Fibroblast of lung (primary cell): ENCODE data around the gene B4GALT6. TPM values are rescaled to one million over a fixed set of nuclear protein-coding genes. Genes with fewer than 3 reads are reported as not detected.

ENCODE experiments used
- DNase-seq, 2 donors: peaks; one replicate each; pipeline versions ENCODE4 v3.0.0 to v3.0.0-alpha.2; 2010; ENCODE audit warnings: low read depth in 2 of 2
- H2AFZ ChIP-seq: 2 replicates; pipeline ENCODE4 v1.5.1; 2012; ENCODE audit warnings: low read length, control low read depth, inconsistent platforms
- H3K27ac ChIP-seq: 2 replicates; pipeline ENCODE4 v1.5.1; 2011; ENCODE audit warnings: low read length, control low read depth; ENCODE audit not compliant: insufficient read depth
- H3K27me3 ChIP-seq: 2 replicates; pipeline ENCODE4 v1.5.1; 2011; ENCODE audit warnings: mild to moderate bottlenecking, low read length; ENCODE audit not compliant: control insufficient read depth, insufficient read depth
- H3K36me3 ChIP-seq: 2 replicates; pipeline ENCODE4 v1.5.1; 2011; ENCODE audit warnings: low read length; ENCODE audit not compliant: control insufficient read depth, insufficient read depth
- H3K4me1 ChIP-seq: 2 replicates; pipeline ENCODE4 v1.5.1; 2011; ENCODE audit warnings: low read length; ENCODE audit not compliant: control insufficient read depth, insufficient read depth; ENCODE audit errors: extremely low read depth
- H3K4me2 ChIP-seq: 2 replicates; pipeline ENCODE4 v1.5.1; 2011; ENCODE audit warnings: low read length, control low read depth; ENCODE audit not compliant: insufficient read depth; ENCODE audit errors: extremely low read depth
- H3K4me3 ChIP-seq, 4 experiments: fragments of 200-600 bp in 1 of 4; sonication (generic) in 1 of 4; replicated peaks in 1 of 4; 2 replicates each; pipeline ENCODE4 v1.5.1; 2011 to 2016; ENCODE audit warnings: low read length in 4 of 4, low read depth in 3 of 4, mild to moderate bottlenecking in 3 of 4, control low read depth in 2 of 4, inconsistent platforms in 1 of 4, mixed read lengths in 1 of 4; ENCODE audit not compliant: insufficient read depth in 1 of 4; ENCODE audit errors: control extremely low read depth in 1 of 4
- H3K79me2 ChIP-seq: 2 replicates; pipeline ENCODE4 v1.5.1; 2012; ENCODE audit warnings: mild to moderate bottlenecking, low read length, inconsistent platforms; ENCODE audit not compliant: control insufficient read depth, insufficient read depth
- H3K9ac ChIP-seq: 2 replicates; pipeline ENCODE4 v1.5.1; 2011; ENCODE audit warnings: mild to moderate bottlenecking, low read length, control low read depth; ENCODE audit not compliant: insufficient read depth
- H3K9me3 ChIP-seq: 2 replicates; pipeline ENCODE4 v1.5.1; 2012; ENCODE audit warnings: low read depth, low read length; ENCODE audit not compliant: control insufficient read depth, insufficient read depth
- H4K20me1 ChIP-seq: 2 replicates; pipeline ENCODE4 v1.5.1; 2011; ENCODE audit warnings: low read length; ENCODE audit not compliant: control insufficient read depth, insufficient read depth; ENCODE audit errors: extremely low read depth
- CTCF ChIP-seq, 2 donors: IDR thresholded peaks in 1 of 2; conservative IDR thresholded peaks in 1 of 2; 1 replicate in 1 of 2; 2 replicates in 1 of 2; pipeline ENCODE4 v1.5.1; 2011 to 2012; ENCODE audit warnings: low read length in 2 of 2, control low read depth in 1 of 2, inconsistent platforms in 1 of 2, low read depth in 1 of 2, mild to moderate bottlenecking in 1 of 2
- EZH2 ChIP-seq: IDR thresholded peaks from 2 replicates; pipeline ENCODE4 v1.5.1; 2012; ENCODE audit warnings: low read length, control low read depth, mild to moderate bottlenecking; ENCODE audit errors: missing control alignments
- polyA plus RNA-seq, 2 donors: library from polyadenylated mRNA; depleted of rRNA in 1 of 2; stranded (reverse) in 1 of 2; unstranded in 1 of 2; fragments of >200 nt; gene quantifications; 2 replicates each; pipeline ENCODE4 v1.2.1, GENCODE V29; 2011 to 2012; ENCODE audit warnings: missing spikeins in 1 of 2
- total RNA-seq: library from RNA; depleted of rRNA; stranded (reverse); fragments of >200 nt; gene quantifications from 2 replicates; pipeline ENCODE4 v1.2.1, GENCODE V29; 2014

Gene B4GALT6
- total and polyA plus RNA-seq, 2 donors (not counting 1 experiment from before 2014, with no cell fraction given), result 1.5 to 2.5 TPM

DNA sequence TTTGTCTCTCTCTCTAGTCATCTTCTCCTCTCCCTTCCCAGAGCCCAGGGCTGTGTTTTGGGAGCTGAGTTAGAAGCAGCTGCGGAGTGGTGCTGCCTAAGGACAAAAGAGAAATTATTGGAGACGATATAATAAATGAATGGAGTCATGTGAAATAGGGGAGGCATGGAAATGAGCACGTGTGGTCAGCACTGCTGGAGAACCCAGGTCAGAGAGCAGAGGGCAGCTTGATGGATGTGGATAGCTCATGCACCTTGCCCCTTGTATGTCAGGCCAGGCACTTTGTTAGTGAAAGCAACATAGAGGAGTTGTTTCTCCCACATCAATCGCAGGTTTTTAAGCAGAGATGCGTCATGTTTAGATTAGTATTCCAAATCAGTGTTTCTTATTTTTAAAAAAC is 77.0 kb downstream of the B4GALT6 start:
- no peaks in the 10 kb centered on the region for H4K20me1 ChIP-seq
- no peak for DNase-seq

GRCh38 chr18:31606265-31606664 is 78.1 kb downstream of the B4GALT6 start:
- Histone ChIP-seq H3K4me3 (no peak overlapping the region), H3K27ac (no peak overlapping the region), H3K4me2 (no peak overlapping the region), H3K9me3 (no peaks in the 10 kb centered on the region), H3K4me1 (no peaks in the 10 kb centered on the region), H4K20me1 (no peaks in the 10 kb centered on the region), H3K9ac (no peak overlapping the region), H2AFZ (no peak overlapping the region), H3K27me3 (no peaks in the 10 kb centered on the region), H3K36me3 (no peaks in the 10 kb centered on the region), H3K79me2 (no peaks in the 10 kb centered on the region)
- no peak for TF ChIP-seq EZH2
- TF ChIP-seq CTCF (conservative IDR thresholded peaks at IDR 0.05 in 1 of 2, IDR thresholded peaks at IDR 0.05 in 1 of 2; ENCODE audit: low read depth in 1 of 2, low read length in 2 of 2), result no peak
- DNase-seq, result no peak

More for the DNA sequence above, 77.0 kb downstream of the B4GALT6 start:
- no peak overlapping the region for H3K4me3 ChIP-seq
- H3K27me3 ChIP-seq, result no peaks in the 10 kb centered on the region
- TF ChIP-seq EZH2 (no peak), CTCF (conservative IDR thresholded peaks at IDR 0.05 in 1 of 2, IDR thresholded peaks at IDR 0.05 in 1 of 2; ENCODE audit: low read depth in 1 of 2, low read length in 2 of 2) (no peak)
- no peaks in the 10 kb centered on the region for H3K9me3 ChIP-seq
- no peak overlapping the region for H3K27ac ChIP-seq
- H3K4me1 ChIP-seq, result no peaks in the 10 kb centered on the region
- no peaks in the 10 kb centered on the region for H3K36me3 ChIP-seq
- no peak overlapping the region for H2AFZ ChIP-seq
- no peak overlapping the region for H3K9ac ChIP-seq
- no peaks in the 10 kb centered on the region for H3K79me2 ChIP-seq
- H3K4me2 ChIP-seq, result no peak overlapping the region

DNA sequence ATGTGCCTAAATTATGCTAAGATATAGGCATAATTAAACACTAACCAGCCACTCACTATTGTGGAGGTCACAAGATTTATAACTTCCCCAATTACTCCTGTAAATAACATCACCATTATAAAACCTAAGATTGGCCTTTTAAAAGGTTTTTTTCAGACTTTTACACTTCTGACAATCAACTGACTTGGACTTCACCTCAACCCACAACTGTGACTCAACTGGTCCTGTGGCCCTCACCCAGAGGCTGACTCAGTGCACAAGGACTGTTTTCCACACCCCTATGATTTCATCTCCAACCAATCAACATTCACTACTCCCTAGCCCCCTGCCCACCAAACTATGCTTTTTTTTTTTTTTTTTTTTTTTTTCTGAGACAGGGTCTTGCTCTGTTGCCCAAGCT is 81.1 kb downstream of the B4GALT6 start:
- Histone ChIP-seq H4K20me1 (no peaks in the 10 kb centered on the region), H3K4me3 (no peak overlapping the region), H3K36me3 (no peaks in the 10 kb centered on the region), H3K79me2 (no peaks in the 10 kb centered on the region), H3K27ac (no peak overlapping the region), H3K9me3 (no peaks in the 10 kb centered on the region), H3K4me1 (no peaks in the 10 kb centered on the region), H3K9ac (no peak overlapping the region), H3K4me2 (no peak overlapping the region), H3K27me3 (no peaks in the 10 kb centered on the region), H2AFZ (no peak overlapping the region)
- no peak for TF ChIP-seq CTCF (conservative IDR thresholded peaks at IDR 0.05 in 1 of 2, IDR thresholded peaks at IDR 0.05 in 1 of 2; ENCODE audit: low read depth in 1 of 2, low read length in 2 of 2)
- no peak for TF ChIP-seq EZH2
- DNase-seq, result peak in 1 of 2 donors; percentile 73
